ENCODE results near the gene STK33. TPM values are rescaled to one million over a fixed set of nuclear protein-coding genes. Genes with fewer than 3 reads are reported as not detected.

STK33 gene
- total RNA-seq, 1 experiment from 2014 or later, result 19.5 TPM

DNA sequence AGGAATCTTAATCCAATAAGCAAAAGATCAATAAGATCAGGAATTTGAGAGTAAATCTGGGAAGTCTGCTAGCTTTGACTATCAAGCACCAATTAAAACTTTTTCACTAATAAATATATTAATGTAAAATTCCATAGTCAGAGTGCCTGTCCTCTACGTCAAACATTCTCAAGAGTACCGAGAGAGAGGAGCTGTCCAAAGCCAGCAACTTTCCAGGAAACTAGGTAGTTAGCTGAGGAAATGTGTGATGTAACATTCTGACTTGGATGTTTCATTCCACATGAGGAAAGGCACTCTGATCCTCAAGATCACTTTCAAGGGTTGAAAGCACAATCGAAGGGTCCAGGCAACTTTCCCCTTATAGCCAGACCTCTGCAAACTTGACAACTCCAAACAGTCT lies 113.2 kb downstream of the STK33 start:
- no peaks in the 10 kb centered on the region for H3K79me2 ChIP-seq (ENCODE audit: insufficient read depth, low read length)
- no peaks in the 10 kb centered on the region for H3K9me3 Mint-ChIP-seq

More for the DNA sequence above, 113.2 kb downstream of the STK33 start:
- H3K9ac ChIP-seq (ENCODE audit: extremely low read depth, insufficient read length, low read length), result no peak overlapping the region
- H3K4me2 ChIP-seq (ENCODE audit: insufficient read depth, insufficient read length, low read length), result no peak overlapping the region
- H3K4me1 ChIP-seq (ENCODE audit: insufficient read depth, low read length), result no peaks in the 10 kb centered on the region
- no peak overlapping the region for H3K18ac ChIP-seq (ENCODE audit: insufficient read length, low read depth, low read length)
- no peak overlapping the region for H2BK5ac ChIP-seq (ENCODE audit: insufficient read length, low read length)
- no peak overlapping the region for H3K14ac ChIP-seq (ENCODE audit: insufficient read depth, low read length)
- H2BK12ac ChIP-seq (ENCODE audit: insufficient read length, low read depth, low read length), result no peak overlapping the region
- no peak overlapping the region for H2BK15ac ChIP-seq (ENCODE audit: low read depth, low read length)
- Mint-ChIP-seq H3K4me1 (peaks cover 8% of the 10 kb centered on the region in 2 experiments), H3K27ac (no peak overlapping the region; a peak in 2 of 7 replicates), H3K27me3 (ENCODE audit: low read depth) (no peaks in the 10 kb centered on the region), H3K4me3 (no peak overlapping the region), H3K36me3 (ENCODE audit: insufficient read depth in 1 of 3, low read depth in 3 of 3) (no peaks in the 10 kb centered on the region)
- TF ChIP-seq, protein P1, sequence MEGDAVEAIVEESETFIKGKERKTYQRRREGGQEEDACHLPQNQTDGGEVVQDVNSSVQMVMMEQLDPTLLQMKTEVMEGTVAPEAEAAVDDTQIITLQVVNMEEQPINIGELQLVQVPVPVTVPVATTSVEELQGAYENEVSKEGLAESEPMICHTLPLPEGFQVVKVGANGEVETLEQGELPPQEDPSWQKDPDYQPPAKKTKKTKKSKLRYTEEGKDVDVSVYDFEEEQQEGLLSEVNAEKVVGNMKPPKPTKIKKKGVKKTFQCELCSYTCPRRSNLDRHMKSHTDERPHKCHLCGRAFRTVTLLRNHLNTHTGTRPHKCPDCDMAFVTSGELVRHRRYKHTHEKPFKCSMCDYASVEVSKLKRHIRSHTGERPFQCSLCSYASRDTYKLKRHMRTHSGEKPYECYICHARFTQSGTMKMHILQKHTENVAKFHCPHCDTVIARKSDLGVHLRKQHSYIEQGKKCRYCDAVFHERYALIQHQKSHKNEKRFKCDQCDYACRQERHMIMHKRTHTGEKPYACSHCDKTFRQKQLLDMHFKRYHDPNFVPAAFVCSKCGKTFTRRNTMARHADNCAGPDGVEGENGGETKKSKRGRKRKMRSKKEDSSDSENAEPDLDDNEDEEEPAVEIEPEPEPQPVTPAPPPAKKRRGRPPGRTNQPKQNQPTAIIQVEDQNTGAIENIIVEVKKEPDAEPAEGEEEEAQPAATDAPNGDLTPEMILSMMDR (conservative IDR thresholded peaks at IDR 0.05), result no peak
- no peak overlapping the region for H4K5ac ChIP-seq (ENCODE audit: insufficient read length, low read depth, low read length)
- no peak overlapping the region for H4K8ac ChIP-seq (replicated peaks; ENCODE audit: insufficient read length, low read depth, low read length)
- H4K20me1 ChIP-seq (ENCODE audit: control insufficient read depth, insufficient read depth, insufficient read length), result no peaks in the 10 kb centered on the region
- no peak overlapping the region for H3K4ac ChIP-seq (ENCODE audit: low read depth, low read length)
- H2BK20ac ChIP-seq (ENCODE audit: low read depth, low read length, poor library complexity, severe bottlenecking), result no peak overlapping the region
- H2AK5ac ChIP-seq (ENCODE audit: insufficient read length, low read length), result no peak overlapping the region
- H3K56ac ChIP-seq (ENCODE audit: insufficient read length, low read depth, low read length), result no peak overlapping the region
- H3K9me3 ChIP-seq (ENCODE audit: control insufficient read depth, low read depth, low read length), result no peaks in the 10 kb centered on the region
- no peak overlapping the region for H2BK120ac ChIP-seq (ENCODE audit: low read depth, low read length, poor library complexity, severe bottlenecking)
- no peaks in the 10 kb centered on the region for H3K23me2 ChIP-seq (ENCODE audit: insufficient read length, low read depth, low read length, poor library complexity, severe bottlenecking)
- no peak overlapping the region for H3K23ac ChIP-seq (ENCODE audit: insufficient read length, low read depth, low read length)
- no peak overlapping the region for H2AFZ ChIP-seq (ENCODE audit: low read length)
- no CpG with 5 or more reads among the region's 3 CpGs for WGBS (ENCODE audit: extremely low coverage, insufficient read length, low lambda C conversion rate)
- H3K79me1 ChIP-seq (ENCODE audit: insufficient read depth, low read depth, low read length, poor library complexity, severe bottlenecking), result no peaks in the 10 kb centered on the region
- no peak for DNase-seq
- no peak overlapping the region for H3T11ph ChIP-seq (ENCODE audit: low read length)
- H3K27me3 ChIP-seq (ENCODE audit: insufficient read depth, low read length), result no peaks in the 10 kb centered on the region
- no peak overlapping the region for H4K91ac ChIP-seq (ENCODE audit: insufficient read length, low read depth, low read length)
- H3K27ac ChIP-seq (ENCODE audit: insufficient read length, low read depth, low read length), result no peak overlapping the region

Measured in H9 (cell line).